8988T (cell line): ENCODE measurements around the gene OTX1.
"Not testable (repeated sequence)": the region's sequence is repeated elsewhere in the genome, so short reads cannot be mapped to it uniquely, and the experiment has no call there.

Experiments used
- DNase-seq: peaks from one replicate; pipeline ENCODE4 v3.0.0; 2011

Gene OTX1

DNA sequence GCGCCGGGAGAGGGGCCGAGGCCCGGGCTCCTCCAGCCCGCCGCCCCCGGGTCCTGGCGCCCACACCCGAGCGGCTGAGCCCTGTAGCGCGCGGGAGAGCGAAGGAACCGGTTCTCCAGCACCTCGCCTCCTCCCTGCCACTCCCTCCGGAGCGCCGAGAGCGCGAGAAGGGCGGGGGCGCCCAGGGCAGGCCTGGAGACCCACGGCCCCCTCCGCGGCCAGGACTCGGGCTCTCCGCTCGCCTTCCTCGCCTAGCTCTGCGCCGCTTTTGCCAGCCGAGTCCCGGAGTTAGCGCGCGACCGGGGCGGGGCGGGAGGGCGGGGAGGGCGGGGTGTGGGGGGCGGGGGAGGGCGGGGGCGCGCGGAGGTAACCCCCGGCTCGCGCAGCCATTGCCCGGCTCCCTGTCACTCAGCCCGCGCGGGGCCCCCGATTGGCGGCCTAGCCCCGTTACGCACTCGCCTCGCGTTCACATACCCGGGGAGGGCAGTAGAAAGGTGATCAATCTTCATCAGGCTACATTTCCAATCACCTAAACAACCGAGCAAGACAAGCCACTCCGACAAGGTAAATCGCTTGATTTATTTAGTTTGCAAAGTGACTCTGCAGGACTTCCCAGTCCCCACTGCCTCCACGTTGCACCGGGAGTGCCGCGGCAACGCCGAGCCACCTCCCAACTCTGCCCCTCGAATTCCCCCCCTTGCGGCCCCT lies at the start of gene OTX1:
TSS of gene OTX1 (plus strand) at position 497 of the 708 bp plus-strand sequence. CDS start 2,161 bp downstream, outside the sequence.
- peak; percentile 99 for DNase-seq

DNA sequence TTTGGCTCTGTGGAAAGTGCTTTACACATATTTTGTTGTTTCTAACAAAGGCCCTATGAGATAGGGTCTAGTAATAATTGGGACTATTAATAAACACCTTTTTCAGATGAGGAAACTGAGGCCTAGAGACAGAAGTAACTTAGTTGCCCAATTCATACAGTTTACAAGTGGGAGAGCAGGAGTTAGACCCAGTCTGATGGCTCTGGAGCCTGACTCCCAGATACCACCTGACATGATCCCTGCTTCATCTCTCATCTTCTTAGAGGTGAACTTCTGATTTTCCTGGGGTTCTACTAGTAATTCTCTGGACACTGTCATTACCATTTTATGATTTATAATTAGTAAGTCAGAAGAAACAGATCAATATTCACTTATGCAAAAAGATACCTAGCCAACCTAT lies 49.1 kb upstream of the OTX1 start:
- no peak for DNase-seq

DNA sequence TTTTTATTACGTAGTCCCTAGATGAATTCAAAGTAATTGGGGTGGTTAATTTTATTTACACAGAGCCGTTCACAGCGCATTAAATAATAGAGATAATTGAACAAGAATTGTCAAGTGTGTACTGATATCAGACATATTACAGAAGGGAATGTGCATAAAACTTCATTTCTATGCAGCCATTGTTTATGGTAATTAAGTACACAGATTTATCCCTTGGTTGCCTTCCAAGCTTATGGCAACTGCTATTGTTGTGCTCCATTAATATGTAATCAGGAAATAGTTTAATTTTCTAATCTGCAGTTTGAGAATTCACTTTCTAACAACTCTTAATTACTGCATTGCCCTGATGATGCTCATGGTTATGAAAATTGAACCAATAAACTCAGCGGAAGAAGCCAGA lies 47.3 kb upstream of the OTX1 start:
- DNase-seq: no peak

DNA sequence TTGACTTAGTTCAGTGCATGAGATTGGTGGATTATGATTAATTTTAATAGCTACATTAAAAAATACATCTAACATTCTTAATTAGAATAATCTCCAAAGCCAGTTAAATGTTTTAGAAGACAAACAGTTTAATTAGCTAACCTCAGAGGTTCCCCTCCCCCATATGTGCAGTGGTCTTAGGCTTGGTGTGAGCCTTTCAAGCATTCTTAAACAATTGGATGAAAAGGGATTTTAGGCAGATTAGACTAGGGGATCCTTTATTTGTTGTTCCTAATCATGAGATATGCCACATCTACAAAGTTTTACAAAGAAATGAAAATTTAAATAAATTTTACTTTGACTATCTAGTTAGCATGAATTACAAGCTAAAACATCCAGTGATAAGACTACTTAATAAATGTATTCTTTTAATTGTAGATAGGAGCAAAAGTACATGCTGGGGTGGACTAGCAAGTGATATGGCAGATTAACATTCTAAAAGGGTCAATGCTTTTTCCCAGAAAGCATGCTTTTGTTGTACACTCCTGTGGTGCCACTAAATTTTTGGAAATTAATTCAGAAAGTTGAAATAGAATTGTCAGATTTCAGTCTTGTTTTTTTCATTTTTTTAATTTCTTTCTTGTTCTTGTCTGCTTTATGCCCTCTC lies 42.7 kb upstream of the OTX1 start:
- DNase-seq: no peak

DNA sequence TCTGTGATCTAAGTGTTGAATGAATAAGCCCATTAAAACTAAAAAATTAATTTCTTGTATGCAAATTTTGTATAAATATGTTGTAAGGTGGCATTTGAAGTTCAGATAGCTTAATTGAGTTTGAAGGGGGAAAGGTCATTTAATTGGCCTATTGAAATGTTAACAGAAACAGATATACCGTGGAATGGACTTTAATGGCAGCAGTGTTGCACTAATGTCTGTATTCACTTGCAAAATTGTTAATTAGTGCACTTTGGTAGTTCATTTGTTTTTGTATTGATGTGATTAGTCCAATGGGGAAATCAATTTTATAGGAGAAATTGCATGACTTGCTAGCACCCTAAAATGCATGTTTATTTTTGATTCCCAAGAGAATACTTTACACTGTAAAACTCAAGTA lies 41.8 kb upstream of the OTX1 start:
- DNase-seq: no peak

DNA sequence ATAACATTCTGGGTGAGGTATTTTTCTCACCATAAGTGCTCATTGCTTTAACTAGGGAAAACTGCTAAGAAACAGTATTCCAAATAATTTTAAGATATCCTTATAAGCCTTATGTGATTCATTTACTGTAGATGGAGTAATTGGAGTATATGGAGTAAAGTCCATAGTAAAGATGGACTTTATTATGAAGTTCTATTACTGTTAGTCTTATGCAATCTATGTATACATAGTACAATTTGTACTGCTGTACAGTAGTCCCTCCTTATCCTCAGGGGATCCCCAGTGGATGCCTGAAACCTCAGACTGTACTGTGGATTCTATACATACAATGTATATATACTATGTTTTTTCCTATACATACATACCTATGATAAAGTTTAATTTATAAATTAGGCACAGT lies 41.1 kb upstream of the OTX1 start:
- DNase-seq: no peak

DNA sequence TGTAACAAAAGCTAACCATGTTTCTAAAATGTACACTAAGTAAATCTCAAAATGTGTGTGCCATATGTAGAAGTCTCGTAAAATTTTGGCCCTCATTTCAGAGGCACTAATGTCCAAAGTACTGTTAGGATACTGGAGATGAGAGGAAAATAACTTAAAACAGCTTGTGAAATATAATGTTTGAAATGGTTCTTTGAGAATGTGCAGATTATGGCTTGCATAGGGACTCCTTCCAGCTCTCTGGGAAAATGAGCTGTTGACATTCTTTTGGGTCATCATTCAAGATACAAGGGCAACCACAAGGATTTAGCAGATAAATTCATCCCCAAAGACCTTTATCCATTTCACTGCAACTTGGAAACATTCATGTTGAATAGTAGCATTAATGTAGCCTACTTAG lies 38.1 kb upstream of the OTX1 start:
- no peak for DNase-seq

DNA sequence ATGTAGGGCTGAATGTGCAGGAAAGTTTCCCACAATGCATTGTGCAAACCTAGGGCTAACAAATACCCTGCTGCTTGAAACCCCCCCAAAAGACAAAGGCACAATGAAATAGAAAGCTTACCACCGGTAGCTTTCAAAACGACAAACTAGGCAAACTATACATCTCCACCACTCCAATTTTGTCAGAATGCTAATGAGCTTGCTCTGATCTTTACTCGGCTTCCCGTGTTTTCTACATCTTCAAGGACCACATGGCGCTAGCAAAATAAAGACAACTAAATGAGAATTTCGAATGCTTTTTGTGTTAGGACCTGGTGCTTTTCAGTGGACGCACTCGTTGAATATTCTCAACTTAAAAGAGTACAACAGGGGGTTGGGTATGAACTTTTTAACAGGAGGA lies 37.2 kb upstream of the OTX1 start:
- DNase-seq: no peak

DNA sequence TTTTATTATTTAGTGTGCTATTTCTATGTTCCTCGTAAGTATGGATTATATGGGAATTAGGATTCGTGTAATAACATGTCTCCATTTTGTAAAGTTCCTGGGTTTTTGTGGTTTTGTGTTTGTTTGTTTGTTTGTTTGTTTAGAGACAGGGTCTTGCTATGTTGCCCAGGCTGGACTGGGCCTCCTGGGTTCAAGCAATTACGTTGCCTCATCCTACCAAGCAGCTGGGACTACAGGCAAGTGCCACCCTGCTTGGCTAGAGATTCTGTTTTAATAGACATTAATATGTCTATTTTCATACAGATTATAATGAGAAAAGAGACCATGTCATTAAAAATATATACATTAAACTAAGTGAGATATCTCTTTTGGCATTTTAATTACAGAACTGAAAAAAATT lies 35.2 kb upstream of the OTX1 start:
- DNase-seq: no peak

DNA sequence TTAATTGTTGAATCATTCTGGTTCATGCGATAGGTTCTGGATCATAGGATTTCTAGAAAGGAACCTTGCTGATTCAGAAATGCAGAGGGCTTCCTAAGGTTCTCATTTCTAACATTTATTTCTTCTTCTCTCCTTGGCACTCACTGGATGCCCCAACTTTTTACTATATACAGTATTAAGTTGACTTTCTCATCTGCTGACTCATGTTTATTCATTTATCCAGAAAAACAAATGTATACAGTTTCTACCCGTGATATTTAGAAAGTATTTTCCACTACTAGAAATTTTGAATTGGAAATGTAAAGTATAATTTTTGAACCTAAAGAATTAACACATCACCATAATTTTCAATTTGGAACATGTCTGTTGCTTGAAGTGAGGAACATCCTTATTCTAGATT lies 32.2 kb upstream of the OTX1 start:
- no peak for DNase-seq

DNA sequence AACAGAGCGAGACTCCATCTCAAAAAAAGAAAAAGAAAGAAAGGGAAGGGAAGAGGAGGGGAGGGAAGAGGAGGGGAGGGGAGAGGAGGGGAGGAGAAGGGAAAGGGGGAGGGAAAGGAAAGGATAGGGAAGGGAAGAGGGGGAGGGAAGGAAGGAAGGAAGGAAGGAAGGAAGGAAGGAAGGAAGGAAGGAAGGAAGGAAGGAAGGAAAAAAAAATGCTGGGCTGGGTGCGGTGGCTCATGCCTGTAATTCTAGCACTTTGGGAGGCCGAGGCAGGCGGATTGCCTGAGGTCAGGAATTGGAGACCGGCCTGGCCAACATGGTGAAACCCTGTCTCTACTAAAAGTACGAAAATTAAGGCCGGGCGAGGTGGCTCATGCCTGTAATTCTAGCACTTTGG lies 30.9 kb upstream of the OTX1 start:
- not testable (repeated sequence) for DNase-seq

DNA sequence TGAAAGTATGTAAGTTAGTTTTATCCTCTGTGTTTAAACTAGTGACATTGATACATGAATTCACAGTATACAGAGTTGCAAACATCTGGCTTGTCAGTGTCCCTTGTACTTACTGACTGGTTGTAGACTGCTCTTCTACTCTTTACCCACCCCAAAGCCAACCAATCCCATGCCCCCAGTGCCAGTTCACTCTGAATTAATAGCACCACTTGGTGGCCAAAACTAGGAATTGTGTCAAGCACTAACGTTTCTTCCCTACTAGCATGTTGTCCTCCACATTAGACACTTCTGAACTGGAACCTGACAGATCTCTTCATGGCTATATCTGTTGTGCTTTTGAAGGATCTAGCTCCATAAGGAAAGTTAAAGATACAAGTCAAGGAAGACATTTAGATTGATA lies 27.2 kb upstream of the OTX1 start:
- DNase-seq: peak; percentile 29

DNA sequence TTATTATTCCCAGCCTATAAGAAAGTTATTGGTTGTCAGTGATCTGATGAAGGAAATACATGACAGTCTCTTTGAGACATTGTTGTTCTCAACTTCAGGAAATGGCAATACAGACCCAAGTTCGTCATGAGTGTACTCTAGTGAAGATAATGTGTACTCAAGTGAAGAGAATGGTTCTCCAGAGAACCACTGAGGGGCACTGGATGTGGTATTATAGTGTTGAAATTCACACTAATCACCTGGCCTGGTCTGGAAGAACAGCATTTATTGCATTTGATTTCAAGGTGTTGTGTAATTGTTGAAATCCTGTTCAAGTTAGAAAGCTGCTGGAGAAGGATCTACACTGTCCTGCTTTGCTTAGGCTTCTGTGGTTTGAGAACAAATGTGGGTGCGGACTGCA lies 23.4 kb upstream of the OTX1 start:
- DNase-seq: no peak

DNA sequence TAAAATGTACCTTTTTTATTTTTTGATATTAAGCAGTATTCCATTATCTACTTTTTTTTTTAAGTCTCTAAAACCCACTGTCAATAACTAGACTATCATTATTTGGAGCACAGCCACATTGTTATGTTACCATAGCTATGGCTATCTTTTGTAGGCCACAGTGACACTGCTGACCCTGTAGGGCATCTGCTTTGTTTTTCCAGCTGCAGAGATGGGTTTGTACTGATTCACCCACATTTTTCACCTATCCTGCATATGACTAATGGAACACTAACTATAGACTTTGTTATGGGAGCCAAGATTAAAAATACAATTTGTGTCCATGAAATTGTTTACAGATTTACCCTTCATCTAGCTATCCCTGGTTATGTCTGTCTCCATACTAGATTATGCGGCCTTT lies 21.6 kb upstream of the OTX1 start:
- DNase-seq: no peak

DNA sequence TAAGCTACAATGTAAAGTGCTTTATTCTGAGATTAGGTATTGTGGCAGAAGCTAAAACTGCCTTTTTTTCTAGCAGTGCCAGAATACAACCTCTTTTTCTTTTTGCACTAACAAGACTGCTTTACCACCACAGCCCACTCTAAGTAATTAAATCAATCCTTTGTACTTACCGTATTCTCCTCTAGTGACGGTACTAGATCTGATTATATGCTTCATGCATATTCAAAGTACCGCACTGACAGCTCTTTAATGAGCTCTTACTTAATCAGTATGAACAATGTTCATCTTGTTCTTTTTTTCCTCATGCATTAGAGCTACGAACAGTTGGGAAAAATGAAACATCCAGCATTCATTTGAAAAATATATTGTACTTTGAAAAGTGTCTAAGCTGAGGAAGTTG lies 16.1 kb upstream of the OTX1 start:
- no peak for DNase-seq

DNA sequence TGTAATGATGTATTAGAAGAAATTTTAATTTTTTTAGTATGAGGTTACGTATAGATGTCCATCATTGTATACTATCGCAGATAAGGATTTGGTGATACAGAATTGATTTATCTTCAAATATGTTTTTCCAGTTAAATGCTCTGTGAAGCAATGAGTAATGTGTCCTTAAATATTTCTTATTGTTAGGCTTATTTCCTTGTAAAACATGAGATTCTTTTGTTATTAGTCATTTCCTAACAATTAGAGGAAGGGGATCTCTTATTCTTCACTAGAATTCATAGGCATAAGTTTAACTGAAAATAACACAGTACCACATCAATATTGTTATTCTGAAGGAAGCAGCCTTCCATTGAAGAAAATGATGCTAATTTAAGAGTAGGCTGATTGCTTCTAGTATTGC lies 15.5 kb upstream of the OTX1 start:
- no peak for DNase-seq

DNA sequence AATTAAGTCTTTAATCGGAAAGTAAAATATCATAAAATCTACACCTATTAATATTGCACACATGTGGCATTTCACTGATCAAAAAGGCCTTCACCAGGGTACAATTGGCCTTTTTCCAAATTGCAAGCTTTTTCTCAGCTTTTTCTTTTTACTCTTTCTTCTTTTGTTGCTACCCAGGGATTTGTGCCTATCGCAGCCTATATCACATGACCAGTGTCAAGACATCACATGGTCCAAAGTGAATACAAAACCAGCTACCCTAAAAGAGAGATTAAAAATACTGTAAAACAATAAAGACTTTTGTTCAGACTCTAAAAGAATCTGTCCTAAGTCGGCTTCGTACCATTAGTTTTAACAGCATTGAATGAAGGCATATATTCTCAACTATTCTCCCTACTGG lies 15.0 kb upstream of the OTX1 start:
- no peak for DNase-seq

DNA sequence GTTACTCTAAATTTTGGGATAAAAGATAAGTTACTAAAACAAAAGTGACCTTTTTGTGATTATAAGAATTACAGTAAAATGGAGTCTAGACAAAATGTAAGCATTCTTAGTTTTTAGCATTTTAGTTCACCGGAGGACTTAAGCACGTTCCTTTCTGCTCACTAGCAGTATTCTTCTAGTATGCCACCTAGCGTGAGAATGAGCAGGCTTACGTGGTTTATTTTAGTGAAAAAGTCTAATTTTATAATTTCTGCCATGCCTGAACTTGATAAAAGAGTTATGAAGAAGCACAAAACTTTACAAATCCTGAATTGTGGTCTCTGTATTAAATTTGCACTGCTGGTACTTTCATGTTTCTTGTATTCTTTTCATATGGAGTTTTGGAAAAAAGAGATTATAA lies 12.6 kb upstream of the OTX1 start:
- DNase-seq: no peak

DNA sequence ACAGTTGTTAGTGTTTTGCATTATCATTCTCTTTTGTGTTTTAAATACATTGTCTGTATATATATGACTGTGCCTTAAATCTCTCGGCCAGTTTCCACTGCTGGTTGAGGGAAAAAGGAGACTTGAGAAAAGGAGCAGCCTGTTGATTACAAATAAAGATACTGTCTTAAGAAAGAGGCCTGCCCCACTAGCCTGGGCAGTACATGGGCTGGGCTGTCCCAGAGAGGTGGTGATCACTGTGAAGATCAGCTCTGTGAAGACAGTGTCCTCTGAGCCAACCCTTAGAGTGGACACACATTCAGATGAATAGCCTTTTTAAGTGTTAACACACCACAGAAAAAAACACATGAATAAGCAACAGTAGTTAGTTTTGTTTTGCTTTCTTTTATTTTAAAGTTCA lies 10.0 kb upstream of the OTX1 start:
- no peak for DNase-seq

DNA sequence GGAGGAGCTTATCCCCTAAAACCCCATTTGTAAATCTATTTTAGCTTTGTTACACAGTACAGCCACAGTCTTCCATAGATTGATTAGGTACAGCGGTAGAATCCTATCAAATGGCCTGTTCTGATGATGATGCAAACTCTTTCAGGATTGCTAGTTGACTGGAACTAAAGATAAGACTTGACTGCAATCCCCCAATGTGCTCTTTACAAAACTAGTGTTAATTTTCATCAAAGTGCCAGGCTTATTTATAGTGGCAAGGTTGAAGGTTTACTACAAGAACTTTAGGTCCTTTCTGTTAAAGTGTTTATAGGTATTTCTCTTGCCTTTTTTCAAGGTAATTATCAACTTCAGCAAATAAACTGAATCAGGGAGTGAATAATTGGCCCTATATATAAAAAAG lies 9.0 kb upstream of the OTX1 start:
- no peak for DNase-seq

DNA sequence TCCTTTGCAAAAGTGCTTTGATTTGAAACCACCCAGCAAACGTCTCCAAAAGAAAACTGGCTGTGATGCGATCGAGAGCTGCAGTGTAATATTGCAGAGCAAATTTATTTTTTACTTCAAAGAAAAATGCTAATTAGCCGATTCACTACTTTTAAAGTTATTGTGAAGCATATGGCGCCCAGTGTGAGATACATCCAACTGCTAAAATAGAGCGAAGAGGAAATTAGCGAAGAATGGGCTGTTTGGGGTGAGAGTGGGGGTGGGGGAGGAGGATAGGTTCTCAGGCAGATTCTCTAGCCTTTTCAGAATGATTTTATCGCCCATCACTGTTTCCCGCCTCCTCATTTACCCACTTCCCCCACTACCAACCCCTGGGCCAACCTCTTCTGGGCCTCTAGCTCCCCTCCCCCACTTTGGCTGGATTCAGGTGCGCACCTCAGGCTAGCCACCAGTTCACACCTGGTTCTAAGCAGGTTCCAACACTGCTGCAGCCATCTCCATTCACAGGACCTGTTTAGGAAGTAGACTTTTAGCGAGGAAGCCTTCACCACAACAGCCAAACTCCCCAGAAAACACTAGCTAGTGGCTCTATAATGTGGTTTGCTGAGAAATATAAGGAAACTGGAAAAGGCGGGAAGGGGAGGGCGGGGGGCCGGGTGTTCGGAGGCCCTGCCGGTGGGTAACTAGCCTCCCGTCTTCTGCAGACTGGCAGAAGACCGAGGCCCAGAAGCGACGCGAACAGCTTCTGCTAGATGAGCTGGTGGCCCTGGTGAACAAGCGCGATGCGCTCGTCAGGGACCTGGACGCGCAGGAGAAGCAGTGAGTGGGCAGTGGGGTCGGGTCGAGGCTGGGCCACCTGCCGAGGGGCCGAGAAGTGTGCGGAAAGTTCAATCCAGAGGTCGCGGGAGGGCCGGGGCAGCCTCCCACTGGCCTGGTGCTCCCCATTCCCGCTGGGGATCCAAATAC lies 6.0 kb upstream of the OTX1 start:
- no peak for DNase-seq

DNA sequence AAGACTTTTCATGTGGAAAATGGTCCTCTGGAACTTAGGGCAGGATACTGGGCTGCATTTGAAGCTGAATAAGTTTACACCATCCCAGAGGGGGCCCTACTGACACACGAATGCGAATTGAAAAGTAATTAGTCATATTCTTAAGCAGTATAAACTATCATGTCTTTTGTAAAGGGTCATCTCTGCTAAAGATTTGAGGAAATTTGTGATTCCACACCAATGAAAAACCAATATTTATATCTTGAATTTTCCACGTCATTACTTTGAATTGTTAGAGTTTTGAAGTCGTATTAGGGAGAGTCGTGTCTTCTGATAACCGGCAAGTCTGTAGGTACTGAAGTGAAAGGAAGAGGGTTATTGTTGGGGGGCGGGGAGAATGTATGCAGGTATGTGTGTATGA lies 4.1 kb upstream of the OTX1 start:
- DNase-seq: no peak

DNA sequence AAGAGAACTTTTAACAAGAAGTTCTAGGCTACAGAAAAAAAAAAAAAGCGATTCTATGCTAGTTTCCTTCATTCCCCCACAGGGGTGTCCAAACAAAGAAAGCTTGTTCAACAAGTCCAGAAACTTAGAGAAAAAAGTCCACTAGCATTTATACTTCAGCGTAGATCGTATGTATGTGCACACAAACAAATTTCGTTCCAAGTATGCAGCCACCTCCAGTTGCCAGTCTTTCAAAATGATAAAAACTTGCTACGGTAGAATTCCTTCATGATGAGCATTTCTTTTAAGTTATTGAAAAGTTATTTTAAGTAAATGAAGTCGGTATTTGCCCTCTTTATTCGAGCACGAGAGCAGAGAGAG lies 3.7 kb upstream of the OTX1 start:
- no peak for DNase-seq
